CD4-positive, alpha-beta T cell treated with Interferon gamma for 1 hour (primary cell): ENCODE results near the gene ARPC2.

Experiments
- DNase-seq: peaks from one replicate; pipeline ENCODE4 v3.0.0-alpha.2; 2020

Gene ARPC2

DNA sequence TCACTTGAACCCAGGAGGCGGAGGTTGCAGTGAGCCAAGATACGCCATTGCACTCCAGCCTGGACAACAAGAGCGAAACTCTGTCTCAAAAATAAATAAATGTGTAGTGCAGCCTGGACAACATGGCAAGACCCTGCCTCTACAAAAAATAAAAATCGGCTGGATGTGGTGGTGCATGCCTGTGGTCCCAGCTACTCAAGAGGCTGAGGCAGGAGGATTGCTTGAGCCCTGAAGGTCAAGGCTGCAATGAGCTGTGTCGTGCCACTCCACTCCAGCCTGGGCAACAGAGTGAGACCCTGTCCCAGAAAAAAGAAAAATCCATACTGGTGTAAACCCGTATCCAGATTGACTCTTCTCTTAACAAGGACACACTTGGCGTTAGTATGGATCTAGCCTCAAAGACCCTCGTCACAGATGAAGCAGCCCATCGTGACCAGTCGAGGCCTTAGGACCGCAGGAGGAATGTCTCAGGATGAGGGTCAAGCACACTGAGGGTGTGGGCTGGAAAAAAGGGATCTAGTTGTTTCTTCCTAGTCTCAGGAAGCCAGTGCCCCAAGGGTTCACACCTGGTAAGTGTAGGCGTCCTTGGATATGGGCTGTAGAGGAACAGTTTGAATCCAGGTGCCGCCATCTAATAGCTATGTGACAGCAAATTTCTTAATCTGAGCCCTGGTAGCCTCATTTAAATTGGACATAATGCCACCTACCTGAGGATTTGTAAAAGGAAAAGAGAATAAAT, 39.8 kb downstream of the ARPC2 start:
- DNase-seq = no peak

DNA sequence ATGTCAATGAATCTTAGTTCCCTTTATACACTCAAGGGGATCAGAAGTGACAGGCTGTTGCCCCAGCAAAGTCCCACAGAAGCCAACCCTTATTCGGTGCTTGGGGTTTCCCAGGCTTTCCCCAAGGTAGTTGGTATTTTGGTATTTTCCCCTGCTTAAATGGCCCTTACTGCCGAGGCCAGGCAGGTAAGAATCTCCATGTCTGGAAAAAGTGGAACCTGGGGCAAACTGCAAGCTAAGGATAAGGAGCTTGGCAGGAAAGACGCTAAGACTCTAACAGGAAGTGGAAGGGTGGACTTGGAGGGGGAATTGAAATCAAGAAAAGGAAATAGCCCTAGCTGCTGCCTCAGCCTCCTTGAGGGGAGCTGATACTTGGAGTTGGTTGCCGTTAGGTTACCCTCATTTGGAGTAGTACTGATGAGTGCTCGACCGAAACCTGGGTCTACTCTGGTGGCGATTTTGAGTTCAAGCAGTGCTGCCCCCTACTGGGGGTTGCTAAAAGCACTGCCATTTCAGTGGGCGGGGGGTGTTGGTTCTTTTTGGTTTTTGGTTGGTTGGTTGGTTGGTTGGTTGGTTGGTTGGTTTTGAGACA, 40.5 kb downstream of the ARPC2 start:
- peak; percentile 67 for DNase-seq

DNA sequence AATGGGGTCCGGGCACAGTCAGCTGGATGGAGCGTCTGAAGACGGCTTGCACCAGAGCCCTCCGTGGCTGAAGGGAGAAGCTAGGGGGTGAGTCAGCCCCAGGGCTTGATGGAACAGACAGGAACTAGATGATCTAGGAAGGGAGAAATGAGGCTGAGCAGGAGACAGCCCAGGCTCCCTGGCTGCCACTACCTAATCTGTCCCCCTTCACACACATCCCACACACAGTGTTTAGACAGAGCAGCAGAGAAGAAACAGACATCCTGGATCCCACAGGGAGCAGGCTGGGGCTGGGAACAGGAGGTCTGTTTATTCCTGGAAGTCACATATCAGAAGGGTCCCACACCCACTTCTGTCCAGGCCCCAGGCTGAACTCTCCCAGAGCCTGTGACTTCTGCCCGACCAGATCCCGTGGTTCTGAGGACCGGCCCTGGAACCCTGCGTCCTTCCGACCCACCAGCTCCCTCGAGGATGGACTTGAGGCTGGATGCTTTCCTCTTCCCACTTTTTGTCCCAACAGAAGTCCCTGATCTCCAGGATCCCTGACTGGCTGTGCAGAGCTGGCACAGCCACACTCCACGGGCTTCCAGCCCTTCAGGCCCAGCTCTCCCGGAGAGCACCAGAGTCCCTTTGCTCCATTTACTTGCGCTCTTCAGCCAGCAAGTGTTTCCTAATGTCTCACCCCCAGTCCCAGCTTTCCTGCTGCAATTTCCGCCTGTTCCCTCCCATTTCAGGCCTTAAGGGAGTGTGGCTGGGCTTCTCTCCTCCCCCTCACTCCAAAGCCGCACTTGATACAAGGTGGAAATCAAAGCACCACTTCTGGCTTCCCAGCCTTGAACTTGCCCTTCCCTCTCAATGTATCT, 42.3 kb downstream of the ARPC2 start:
- DNase-seq = no peak

DNA sequence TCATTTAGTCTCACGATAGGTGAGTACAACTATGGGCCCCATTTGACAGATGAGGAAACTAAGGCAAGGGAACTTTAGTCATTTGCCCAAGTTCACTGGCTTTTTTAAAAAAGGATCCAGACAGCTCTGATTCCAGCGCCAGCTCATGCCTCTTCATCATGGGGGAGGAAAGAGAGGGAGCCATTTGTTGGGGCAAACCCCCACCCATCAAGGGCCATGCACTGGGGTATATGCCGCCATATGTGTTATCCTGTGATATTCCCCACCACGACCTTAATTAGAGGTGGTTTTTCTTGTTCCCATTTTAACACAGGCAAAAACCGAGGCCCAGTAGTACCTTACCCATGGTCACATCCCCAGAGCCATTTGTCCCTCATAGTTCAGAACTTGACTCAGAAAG, 43.2 kb downstream of the ARPC2 start:
- DNase-seq = no peak

DNA sequence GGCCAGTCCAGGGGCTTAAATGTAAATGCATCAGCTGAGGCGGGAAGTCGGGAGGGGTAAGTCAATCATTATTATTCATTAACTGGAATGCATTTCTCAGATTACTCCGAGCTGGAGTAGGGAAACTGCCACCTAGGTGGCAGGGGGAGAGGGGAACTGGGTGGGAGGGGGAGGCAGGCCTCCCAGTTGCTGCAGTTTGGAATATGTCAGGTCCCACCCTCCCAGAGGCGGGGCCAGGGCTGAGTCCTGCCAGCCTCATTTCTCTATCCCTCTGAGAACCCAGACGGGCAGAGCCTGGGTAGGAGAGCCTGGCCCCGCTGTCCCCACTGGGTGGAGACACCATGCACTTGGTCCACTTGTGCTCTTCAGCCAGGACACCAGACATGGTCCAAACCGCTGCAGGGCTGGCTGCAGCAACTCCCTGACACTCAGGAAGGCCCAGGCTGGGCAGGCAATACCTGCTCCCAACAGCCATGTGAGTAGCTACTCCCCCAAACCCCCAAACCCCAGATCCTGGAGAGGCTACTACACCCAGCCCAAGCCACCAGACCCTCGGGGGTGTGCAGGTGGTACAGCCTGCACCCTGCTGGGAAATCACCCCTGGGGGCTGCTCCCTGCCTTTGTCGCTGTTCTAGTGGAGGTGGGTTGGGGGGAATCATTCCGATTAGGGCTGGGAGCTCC, 43.9 kb downstream of the ARPC2 start, which contains the start of gene GPBAR1:
TSS of gene GPBAR1 (plus strand) at position 274 of the 681 bp plus-strand sequence. CDS start 1,710 bp downstream, outside the sequence.
- DNase-seq = no peak

DNA sequence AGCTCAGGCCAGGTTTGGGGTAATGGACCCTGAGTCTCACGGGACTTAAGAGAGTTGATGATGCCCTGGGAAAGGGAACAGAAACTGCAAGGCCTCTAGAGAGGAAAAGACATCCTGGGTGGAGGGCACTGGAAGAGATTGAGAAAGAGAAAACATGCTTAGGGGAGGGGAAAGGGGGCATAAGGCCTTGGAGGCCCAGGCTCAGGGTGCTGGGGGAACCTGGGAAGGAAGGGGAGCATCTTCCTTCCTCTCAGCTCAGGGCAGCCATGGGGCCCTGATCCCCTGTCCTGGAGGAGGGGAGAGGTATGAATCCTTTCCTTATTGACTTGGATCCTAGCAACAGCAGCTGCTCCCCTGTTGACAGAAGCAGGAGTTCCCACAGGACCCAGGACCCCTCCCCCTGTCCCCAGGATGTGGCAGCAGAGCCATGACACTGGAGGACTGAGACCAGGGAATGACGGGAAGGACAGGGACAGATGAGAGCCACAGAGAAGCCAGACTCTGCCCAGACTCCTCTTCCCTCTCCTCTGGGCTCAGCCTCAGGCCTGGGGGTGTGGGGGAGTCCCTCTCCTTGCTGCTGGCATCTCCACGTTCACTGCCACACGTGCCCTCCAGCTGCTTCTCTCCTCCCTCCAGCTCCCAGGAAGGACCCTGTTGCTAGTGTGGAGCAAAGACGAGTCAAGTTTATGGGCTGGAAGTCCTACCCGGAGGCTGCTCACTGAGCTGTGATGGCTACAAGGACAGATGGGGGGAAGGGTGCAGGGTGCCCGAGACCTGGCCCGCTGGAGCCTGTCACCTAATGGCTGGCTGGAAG, 44.6 kb downstream of the ARPC2 start:
- DNase-seq = no peak

DNA sequence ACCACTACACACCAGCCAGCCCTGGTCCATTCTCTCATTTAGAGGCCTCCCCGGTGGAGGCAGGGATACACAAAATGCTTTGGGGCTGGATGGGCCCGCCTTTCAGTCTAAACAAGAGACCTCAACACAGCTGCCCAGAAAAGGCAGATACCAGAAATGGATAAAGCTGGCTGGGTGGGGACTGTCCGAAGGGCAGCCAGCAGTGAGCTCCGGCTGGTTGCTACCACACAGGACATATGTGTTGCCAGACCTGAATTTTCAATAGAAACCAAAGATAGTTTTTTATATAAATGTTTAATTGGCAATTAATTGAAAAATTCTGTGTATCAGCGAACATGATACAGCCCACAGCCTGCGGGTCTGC, 45.2 kb downstream of the ARPC2 start:
- no peak for DNase-seq

DNA sequence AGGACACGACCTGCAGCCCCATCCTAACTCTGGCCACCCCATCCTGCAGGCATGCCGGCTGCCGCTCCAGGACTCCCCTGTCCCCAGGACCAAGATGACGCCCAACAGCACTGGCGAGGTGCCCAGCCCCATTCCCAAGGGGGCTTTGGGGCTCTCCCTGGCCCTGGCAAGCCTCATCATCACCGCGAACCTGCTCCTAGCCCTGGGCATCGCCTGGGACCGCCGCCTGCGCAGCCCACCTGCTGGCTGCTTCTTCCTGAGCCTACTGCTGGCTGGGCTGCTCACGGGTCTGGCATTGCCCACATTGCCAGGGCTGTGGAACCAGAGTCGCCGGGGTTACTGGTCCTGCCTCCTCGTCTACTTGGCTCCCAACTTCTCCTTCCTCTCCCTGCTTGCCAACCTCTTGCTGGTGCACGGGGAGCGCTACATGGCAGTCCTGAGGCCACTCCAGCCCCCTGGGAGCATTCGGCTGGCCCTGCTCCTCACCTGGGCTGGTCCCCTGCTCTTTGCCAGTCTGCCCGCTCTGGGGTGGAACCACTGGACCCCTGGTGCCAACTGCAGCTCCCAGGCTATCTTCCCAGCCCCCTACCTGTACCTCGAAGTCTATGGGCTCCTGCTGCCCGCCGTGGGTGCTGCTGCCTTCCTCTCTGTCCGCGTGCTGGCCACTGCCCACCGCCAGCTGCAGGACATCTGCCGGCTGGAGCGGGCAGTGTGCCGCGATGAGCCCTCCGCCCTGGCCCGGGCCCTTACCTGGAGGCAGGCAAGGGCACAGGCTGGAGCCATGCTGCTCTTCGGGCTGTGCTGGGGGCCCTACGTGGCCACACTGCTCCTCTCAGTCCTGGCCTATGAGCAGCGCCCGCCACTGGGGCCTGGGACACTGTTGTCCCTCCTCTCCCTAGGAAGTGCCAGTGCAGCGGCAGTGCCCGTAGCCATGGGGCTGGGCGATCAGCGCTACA, 45.9 kb downstream of the ARPC2 start:
- DNase-seq = no peak

DNA sequence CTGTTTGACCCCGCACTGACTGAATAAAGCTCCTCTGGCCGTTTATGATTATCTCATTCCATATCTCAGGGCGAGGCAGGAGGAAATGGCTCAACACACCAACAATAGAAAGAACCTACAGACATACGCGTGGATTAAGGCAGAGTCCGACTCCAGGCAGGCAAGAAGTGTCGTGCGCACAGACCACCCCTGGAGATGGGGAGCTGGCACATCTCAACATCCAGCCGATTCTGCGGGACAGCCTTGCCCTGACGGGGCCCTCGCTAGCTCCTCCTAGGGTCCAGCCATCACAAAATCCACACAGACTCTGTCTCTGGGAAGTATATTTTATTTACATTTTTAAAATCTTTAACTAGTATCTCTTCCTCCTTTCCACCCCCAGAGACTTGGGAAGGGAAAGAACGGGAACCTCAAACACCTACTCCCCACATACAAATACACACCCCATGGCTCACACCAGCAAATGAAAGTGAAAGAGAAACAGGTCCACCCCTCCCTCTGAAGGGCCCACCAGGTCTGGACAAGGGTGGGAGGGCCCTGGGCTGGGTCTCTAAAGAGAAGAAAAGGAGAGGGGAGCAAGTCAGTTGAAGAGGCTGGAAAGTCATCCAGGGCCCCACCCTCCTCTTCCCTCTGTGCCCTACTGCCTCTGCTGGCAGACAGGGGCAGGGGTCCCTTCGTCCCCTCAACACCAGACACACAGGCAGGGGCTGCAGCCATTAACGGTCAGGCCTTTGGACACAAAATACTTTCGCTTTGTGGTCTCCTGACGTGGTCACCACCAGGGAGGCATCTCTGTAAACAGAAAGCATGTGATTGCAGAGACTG, 47.0 kb downstream of the ARPC2 start:
- DNase-seq = no peak

DNA sequence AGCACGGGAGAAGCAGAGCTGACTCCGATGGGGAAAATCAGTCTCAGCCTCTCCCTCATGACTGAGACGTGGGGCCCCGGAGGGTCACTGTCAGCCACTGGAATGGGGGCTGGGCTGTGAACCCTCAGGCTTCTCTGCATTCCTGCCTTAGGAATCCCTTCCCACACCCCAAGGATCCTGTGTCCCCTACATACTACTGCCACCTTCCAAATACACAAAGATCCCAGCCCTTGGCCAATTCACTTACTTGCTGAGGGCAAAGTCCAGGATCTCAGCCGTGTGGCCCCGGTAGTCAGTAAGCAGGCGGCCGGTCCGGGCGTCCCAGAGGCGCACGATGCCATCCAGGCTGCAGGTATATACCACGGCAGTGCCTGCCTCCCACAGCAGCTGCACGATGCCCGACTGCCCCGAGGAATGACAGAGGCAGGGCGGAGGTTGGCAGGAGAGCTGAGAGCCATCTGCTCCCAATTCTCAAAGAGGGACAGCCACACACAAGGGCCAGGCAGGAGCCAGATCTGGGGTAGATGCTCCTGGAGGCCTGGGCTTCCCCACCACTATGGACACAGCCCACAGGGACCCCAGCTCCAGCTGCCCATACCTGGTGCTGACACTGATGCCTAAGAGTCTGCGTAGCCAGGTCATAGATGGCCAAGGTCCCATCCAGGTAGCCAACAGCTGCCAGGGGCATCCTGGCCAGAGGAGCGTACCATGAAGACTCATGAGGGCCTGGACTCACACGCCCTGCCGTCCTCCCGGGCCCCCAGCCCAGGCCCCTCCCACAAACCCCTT, 48.0 kb downstream of the ARPC2 start:
- DNase-seq = no peak

DNA sequence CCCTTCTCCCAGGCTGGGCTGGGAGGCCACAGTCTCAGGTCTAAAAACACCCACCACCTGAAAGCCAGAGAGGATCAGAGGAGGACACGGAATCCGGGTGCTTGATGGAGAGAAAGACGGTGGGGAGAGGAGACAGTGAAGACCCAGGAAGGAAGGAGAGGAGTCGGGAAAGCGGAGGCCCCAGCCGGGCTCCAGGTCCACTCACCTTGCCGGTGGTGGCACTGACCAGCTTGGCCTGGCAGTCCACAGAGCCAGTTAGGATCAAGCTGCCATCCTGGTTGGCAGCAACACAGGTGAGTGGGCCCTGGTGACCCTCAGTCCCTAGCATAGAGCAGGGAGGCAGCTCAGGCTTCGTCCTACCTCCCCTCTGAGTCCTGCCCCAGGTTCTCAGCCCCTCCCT, 48.6 kb downstream of the ARPC2 start:
- no peak for DNase-seq

DNA sequence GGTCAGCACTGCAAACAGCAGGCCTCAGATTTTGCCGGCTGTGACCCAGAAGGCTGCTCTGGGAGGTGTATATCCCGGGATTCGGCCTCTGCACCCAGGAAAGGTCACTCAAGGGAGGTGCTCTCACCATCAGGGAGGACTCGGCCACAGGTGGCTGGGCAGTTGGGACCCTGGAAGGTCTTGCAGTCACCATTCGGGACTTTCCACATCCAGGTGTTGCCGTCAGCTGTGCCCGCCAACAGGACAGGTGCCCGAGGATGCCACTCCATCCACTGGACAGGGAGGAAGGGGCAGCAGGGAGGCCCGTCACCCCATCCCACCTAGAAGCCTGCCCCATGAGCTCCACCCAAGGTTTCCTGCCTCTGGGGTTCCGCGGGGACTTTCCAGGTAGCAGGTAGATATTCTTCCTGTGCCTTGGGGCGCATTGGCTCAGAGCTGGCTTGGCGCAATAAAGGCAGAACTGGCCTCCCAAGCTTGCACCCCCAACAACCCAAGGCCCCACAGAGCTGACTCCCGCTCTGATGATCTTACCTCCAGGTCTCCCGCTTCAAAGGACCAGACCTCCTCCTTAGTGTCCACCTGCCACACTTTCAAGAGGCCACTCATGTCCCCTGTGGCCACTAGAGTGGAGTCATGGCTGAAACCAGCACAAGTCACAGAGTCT, 49.5 kb downstream of the ARPC2 start:
- DNase-seq = no peak

DNA sequence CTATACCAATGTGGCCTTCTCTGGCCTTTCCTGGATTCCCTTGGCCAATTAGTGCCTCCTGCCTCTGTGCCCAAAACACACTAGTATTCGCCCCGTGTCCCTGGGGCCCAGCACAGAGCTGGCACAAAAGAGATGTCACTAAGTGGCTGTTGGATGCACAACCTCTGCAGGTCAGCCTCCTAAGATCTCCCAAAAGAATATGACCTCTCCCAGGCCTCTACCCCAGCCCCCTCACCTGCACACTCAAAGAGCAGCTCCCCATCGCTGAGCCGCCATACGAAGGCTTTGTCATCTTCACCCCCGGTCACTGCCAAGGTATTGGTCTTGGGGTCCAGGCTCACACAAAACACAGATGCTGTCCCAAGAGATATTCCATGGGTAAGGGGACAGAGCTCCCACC, 50.3 kb downstream of the ARPC2 start:
- DNase-seq = no peak

DNA sequence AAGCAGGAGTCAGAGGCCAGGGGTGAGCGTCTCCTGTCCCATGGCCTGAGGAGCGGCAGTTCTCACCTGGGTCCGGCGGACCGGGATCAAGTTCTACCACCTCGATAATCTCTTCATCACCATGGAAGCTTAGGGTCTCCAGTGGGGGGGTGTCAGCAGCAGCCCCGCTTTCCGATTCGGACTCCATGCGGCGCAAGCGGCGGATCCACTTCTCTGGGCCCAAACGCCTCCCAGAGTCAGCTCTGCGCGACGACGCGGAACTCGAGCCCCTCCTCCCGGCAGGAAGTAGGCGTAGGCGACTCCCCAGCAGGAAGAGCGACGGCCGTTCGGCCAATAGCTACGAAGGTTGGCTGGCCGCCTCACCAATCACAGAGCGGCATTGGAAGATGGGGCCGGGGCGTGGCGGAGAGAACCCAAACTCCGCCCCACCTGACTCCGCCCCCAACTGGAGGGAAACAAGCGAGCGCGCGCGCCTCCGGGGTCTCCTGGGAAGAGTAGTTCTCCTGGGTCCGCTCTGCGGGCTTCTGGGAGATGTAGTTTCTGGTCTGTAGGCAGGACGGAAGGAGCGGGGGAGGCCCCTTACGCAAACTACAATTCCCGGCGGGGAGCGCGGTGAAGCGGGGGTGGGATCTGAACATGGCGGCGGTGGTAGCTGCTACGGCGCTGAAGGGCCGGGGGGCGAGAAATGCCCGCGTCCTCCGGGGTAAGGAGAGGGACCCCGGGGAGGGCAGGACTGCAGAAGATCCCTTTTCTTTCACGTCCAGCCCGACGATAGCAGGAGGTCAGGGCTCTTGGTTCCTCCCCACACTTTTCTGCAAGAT, 53.1 kb downstream of the ARPC2 start, which contains the start of the genes AAMP and PNKD:
TSS of gene AAMP (minus strand) at position 238 of the 821 bp plus-strand sequence. CDS start at position 187, 51 bp downstream.
TSS of gene PNKD (plus strand) at position 620 of the 821 bp plus-strand sequence. CDS start at position 637, 17 bp downstream.
- peak; percentile 100 for DNase-seq

DNA sequence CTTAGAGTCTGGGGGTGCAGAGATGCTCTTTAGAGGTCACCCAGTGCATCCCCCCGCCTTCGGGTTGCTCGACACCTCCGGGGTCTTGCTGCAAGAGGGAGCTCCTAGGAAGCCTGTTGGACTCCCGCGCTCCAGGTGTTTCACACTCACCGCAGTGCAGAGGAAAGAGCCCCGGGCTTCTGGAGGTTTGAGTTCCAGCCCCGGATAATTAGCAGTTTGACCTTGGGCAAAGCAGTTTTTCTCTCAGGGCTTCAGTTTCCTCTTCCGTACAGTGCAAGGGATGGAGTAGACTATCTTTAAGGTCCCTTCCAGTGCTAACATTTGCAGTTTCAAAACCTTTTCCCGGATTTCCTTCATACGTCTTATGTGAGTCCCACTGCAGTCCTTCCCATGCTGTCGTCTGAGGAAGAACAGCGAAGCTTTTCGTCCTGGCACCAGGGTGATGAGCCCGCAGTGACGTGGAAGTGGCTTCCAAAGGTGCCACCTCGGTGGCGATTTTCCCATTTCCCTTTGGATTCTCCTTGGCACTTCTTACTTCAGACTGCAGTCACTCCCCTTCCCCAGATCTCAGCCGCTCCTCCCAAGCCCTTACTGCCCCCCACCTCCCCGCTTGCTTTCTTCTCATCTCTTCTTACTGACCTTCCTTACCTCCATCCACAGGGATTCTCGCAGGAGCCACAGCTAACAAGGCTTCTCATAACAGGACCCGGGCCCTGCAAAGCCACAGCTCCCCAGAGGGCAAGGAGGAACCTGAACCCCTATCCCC, 53.9 kb downstream of the ARPC2 start:
- no peak for DNase-seq

DNA sequence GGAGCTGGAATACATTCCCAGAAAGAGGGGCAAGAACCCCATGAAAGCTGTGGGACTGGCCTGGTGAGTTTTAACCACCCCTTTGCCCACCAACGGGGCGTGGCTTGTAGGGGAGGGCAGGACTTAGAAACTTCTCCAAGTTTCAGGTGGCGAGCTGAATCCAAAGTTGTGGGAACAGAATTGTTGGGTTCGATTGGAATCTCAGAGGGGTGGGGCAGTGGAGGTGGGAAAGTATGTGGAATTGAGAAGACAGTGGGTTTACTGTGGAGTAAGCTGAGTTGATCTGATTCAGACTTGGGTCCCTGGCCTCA, 54.5 kb downstream of the ARPC2 start:
- no peak for DNase-seq
